22Rv1 (cell line): ENCODE results near the gene SGSM2.

Experiments used
- ZFX ChIP-seq: fragments of 450-650 bp; IDR thresholded peaks from 2 replicates; pipeline ENCODE4 v1.6.1; 2017; ENCODE audit warnings: antibody characterized with exemption, borderline replicate concordance
- TF ChIP-seq, protein P1 (sequence below): fragments of 450-650 bp; IDR thresholded peaks from 2 replicates; pipeline ENCODE4 v1.5.1; 2017; ENCODE audit warnings: mild to moderate bottlenecking

DNA sequence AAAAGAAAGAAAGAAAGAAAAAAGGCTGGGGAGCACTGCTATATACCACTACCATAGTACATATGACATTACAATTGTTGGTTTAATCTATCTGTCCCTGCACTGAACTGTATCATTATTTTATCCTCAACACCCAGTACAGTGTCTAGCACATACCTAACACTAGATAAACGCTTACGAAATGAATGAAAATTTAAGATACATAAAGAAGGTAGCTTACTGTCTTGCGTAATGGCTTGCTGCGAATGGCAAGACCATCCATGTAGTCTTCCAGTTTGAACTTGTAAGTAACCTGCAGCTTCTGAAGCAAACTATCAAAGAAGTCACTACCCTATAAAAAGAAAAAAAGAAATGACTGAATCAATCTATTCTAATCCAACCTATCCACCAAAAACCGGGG, 40.3 kb upstream of the SGSM2 start:
- TF ChIP-seq, protein P1, sequence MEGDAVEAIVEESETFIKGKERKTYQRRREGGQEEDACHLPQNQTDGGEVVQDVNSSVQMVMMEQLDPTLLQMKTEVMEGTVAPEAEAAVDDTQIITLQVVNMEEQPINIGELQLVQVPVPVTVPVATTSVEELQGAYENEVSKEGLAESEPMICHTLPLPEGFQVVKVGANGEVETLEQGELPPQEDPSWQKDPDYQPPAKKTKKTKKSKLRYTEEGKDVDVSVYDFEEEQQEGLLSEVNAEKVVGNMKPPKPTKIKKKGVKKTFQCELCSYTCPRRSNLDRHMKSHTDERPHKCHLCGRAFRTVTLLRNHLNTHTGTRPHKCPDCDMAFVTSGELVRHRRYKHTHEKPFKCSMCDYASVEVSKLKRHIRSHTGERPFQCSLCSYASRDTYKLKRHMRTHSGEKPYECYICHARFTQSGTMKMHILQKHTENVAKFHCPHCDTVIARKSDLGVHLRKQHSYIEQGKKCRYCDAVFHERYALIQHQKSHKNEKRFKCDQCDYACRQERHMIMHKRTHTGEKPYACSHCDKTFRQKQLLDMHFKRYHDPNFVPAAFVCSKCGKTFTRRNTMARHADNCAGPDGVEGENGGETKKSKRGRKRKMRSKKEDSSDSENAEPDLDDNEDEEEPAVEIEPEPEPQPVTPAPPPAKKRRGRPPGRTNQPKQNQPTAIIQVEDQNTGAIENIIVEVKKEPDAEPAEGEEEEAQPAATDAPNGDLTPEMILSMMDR = no peak
- TF ChIP-seq ZFX = no peak
